ENCODE results near the gene MEMO1.

- TF ChIP-seq CTCF (IDR thresholded peaks at IDR 0.05) (no peak), POLR2A (IDR thresholded peaks at IDR 0.05) (no peak)
Measured at GRCh38 chr2:31998731-31999383, 12.0 kb downstream of the MEMO1 start.
